H1 (cell line): ENCODE results near the gene GABRG2.

Source experiments
- CHD1 ChIP-seq: IDR thresholded peaks from 2 replicates; pipeline ENCODE4 v1.6.1; 2012; ENCODE audit warnings: low read depth, low read length, improper control_type of control experiment
- CTCF ChIP-seq, 3 experiments: IDR thresholded peaks; 1 replicate in 2 of 3; 2 replicates in 1 of 3; pipeline versions ENCODE4 v1.5.1 to v1.6.1; 2011; ENCODE audit warnings: low read length in 3 of 3, mild to moderate bottlenecking in 3 of 3, inconsistent platforms in 2 of 3, low read depth in 1 of 3, moderate library complexity in 1 of 3; ENCODE audit not compliant: insufficient read depth in 1 of 3; ENCODE audit errors: control extremely low read depth in 1 of 3
- EZH2 ChIP-seq: fragments of 200-600 bp; sonication (generic); IDR thresholded peaks from 2 replicates; pipeline ENCODE4 v1.7.1; 2012; ENCODE audit warnings: low read depth, mild to moderate bottlenecking, moderate library complexity, low read length, inconsistent platforms; ENCODE audit not compliant: severe bottlenecking
- HDAC2 ChIP-seq, 2 experiments: fragments of 300-600 bp in 1 of 2; sonication (generic) in 1 of 2; IDR thresholded peaks; 2 replicates each; pipeline ENCODE4 v1.6.1; 2011 to 2012; ENCODE audit warnings: low read depth in 2 of 2, low read length in 2 of 2, mild to moderate bottlenecking in 2 of 2, moderate library complexity in 2 of 2, borderline replicate concordance in 1 of 2, inconsistent platforms in 1 of 2
- POLR2AphosphoS5 ChIP-seq: IDR thresholded peaks from 2 replicates; pipeline ENCODE4 v1.6.1; 2011; ENCODE audit warnings: low read depth, low read length
- RAD21 ChIP-seq, 2 experiments: IDR thresholded peaks in 1 of 2; conservative IDR thresholded peaks in 1 of 2; 2 replicates each; pipeline ENCODE4 v1.6.1; 2011; ENCODE audit warnings: low read depth in 2 of 2, low read length in 2 of 2, improper control_type of control experiment in 1 of 2, inconsistent platforms in 1 of 2, mild to moderate bottlenecking in 1 of 2, moderate library complexity in 1 of 2
- SUZ12 ChIP-seq: fragments of 200-600 bp; sonication (generic); IDR thresholded peaks from 2 replicates; pipeline ENCODE4 v1.6.1; 2012; ENCODE audit warnings: mild to moderate bottlenecking, inconsistent platforms, low read length, moderate library complexity, mixed read lengths
- TAF1 ChIP-seq: IDR thresholded peaks from 2 replicates; pipeline ENCODE4 v1.6.1; 2011; ENCODE audit warnings: mild to moderate bottlenecking, low read depth, low read length
- TEAD4 ChIP-seq: IDR thresholded peaks from 2 replicates; pipeline ENCODE4 v1.6.1; 2012; ENCODE audit warnings: low read depth, low read length, inconsistent platforms, mixed read lengths
- YY1 ChIP-seq: IDR thresholded peaks from 2 replicates; pipeline ENCODE4 v1.6.1; 2011; ENCODE audit warnings: low read depth, mild to moderate bottlenecking, low read length

- TF ChIP-seq YY1 (no peak), RAD21 (IDR thresholded peaks at IDR 0.05 in 1 of 2, conservative IDR thresholded peaks at IDR 0.05 in 1 of 2; ENCODE audit: low read depth in 2 of 2, low read length in 2 of 2) (no peak), EZH2 (no peak), TAF1 (no peak), CHD1 (no peak), CTCF (IDR thresholded peaks at IDR 0.05; ENCODE audit: control extremely low read depth in 1 of 3, insufficient read depth in 1 of 3, low read depth in 1 of 3, low read length in 3 of 3) (no peak), TEAD4 (no peak), SUZ12 (no peak), POLR2AphosphoS5 (no peak), HDAC2 (IDR thresholded peaks at IDR 0.05; ENCODE audit: borderline replicate concordance in 1 of 2, low read depth in 2 of 2, low read length in 2 of 2) (no peak)
Observed at GRCh38 chr5:162067655-162068411, at the start of gene GABRG2.
